ENCODE measurements around the gene HS6ST2. TPM values are rescaled to one million over a fixed set of nuclear protein-coding genes. Genes with fewer than 3 reads are reported as not detected.

The HS6ST2 gene
- total RNA-seq, 1 experiment from 2014 or later, result 8.1 TPM

DNA sequence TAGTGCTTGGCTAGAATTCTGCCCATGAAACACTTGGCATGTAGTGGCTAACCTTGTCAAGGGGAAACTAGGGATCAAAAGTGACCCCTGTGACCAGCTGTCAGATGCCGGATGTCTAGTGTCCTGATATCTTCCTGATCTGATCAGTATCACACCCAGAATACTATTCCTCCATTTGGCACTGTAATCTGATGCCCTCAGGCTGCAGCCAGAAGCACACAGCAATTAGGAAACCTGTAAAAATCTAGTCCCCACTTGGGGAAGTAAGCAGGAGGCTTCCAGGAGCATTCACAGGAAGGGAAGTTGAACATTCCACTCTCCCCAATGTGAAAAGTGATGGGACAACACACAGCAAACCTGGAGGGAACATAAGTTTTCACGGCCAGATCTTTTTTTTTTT lies 125.1 kb downstream of the HS6ST2 start:
- CTCF ChIA-PET, result no interaction called here
- H3K27ac Mint-ChIP-seq, result no peak overlapping the region
- H3K27me3 Mint-ChIP-seq (ENCODE audit: low read depth), result no peaks in the 10 kb centered on the region
- DNase-seq (ENCODE audit: low spot score) (no peak), ATAC-seq (no peak)
- TF ChIP-seq GABPB1 (CRISPR knock-in tag; IDR thresholded peaks at IDR 0.05), result no peak
- TF ChIP-seq ZNF396 (CRISPR knock-in tag; IDR thresholded peaks at IDR 0.05; ENCODE audit: borderline replicate concordance), result no peak
- TF ChIP-seq TEAD1 (CRISPR knock-in tag; IDR thresholded peaks at IDR 0.05), result no peak
- TF ChIP-seq ZNF671 (CRISPR knock-in tag; IDR thresholded peaks at IDR 0.05), result no peak
- no peak for TF ChIP-seq ZNF512 (CRISPR knock-in tag; IDR thresholded peaks at IDR 0.05; ENCODE audit: borderline replicate concordance)
- TF ChIP-seq ELF4 (CRISPR knock-in tag; IDR thresholded peaks at IDR 0.05; ENCODE audit: low read depth), result no peak
- TF ChIP-seq, protein P1, sequence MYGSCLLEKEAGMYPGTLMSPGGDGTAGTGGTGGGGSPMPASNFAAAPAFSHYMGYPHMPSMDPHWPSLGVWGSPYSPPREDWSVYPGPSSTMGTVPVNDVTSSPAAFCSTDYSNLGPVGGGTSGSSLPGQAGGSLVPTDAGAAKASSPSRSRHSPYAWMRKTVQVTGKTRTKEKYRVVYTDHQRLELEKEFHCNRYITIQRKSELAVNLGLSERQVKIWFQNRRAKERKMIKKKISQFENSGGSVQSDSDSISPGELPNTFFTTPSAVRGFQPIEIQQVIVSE (CRISPR knock-in tag; IDR thresholded peaks at IDR 0.05; ENCODE audit: borderline replicate concordance), result no peak
- TF ChIP-seq FOXK1 (CRISPR knock-in tag; IDR thresholded peaks at IDR 0.05), result no peak
- TF ChIP-seq ZBTB43 (CRISPR knock-in tag; IDR thresholded peaks at IDR 0.05), result no peak
- no peak for TF ChIP-seq ZNF232 (CRISPR knock-in tag; IDR thresholded peaks at IDR 0.05)
- no peak for TF ChIP-seq MLX (CRISPR knock-in tag; IDR thresholded peaks at IDR 0.05)
- TF ChIP-seq, protein P2, sequence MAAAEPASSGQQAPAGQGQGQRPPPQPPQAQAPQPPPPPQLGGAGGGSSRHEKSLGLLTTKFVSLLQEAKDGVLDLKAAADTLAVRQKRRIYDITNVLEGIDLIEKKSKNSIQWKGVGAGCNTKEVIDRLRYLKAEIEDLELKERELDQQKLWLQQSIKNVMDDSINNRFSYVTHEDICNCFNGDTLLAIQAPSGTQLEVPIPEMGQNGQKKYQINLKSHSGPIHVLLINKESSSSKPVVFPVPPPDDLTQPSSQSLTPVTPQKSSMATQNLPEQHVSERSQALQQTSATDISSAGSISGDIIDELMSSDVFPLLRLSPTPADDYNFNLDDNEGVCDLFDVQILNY (CRISPR knock-in tag; IDR thresholded peaks at IDR 0.05), result no peak
- TF ChIP-seq, protein P3, sequence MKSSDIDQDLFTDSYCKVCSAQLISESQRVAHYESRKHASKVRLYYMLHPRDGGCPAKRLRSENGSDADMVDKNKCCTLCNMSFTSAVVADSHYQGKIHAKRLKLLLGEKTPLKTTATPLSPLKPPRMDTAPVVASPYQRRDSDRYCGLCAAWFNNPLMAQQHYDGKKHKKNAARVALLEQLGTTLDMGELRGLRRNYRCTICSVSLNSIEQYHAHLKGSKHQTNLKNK (CRISPR knock-in tag; IDR thresholded peaks at IDR 0.05), result no peak
- no peak for TF ChIP-seq TEAD4 (CRISPR knock-in tag; IDR thresholded peaks at IDR 0.05)
- no peak for TF ChIP-seq ZNF317 (CRISPR knock-in tag; IDR thresholded peaks at IDR 0.05; ENCODE audit: borderline replicate concordance, low read depth)
- TF ChIP-seq, protein P4, sequence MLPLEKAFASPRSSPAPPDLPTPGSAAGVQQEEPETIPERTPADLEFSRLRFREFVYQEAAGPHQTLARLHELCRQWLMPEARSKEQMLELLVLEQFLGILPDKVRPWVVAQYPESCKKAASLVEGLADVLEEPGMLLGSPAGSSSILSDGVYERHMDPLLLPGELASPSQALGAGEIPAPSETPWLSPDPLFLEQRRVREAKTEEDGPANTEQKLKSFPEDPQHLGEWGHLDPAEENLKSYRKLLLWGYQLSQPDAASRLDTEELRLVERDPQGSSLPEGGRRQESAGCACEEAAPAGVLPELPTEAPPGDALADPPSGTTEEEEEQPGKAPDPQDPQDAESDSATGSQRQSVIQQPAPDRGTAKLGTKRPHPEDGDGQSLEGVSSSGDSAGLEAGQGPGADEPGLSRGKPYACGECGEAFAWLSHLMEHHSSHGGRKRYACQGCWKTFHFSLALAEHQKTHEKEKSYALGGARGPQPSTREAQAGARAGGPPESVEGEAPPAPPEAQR (CRISPR knock-in tag; IDR thresholded peaks at IDR 0.05), result no peak
- TF ChIP-seq NFATC4 (CRISPR knock-in tag; IDR thresholded peaks at IDR 0.05), result no peak
- TF ChIP-seq, protein P5, sequence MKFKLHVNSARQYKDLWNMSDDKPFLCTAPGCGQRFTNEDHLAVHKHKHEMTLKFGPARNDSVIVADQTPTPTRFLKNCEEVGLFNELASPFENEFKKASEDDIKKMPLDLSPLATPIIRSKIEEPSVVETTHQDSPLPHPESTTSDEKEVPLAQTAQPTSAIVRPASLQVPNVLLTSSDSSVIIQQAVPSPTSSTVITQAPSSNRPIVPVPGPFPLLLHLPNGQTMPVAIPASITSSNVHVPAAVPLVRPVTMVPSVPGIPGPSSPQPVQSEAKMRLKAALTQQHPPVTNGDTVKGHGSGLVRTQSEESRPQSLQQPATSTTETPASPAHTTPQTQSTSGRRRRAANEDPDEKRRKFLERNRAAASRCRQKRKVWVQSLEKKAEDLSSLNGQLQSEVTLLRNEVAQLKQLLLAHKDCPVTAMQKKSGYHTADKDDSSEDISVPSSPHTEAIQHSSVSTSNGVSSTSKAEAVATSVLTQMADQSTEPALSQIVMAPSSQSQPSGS (CRISPR knock-in tag; IDR thresholded peaks at IDR 0.05; ENCODE audit: borderline replicate concordance, low read depth), result no peak
- no peak for TF ChIP-seq EMX1 (CRISPR knock-in tag; IDR thresholded peaks at IDR 0.05)
- POLR2A ChIA-PET, result no interaction called here
- H3K4me1 Mint-ChIP-seq, result peaks cover 22% of the 10 kb centered on the region
- H3K9me3 Mint-ChIP-seq, result no peaks in the 10 kb centered on the region
- no peak overlapping the region for H3K4me3 Mint-ChIP-seq
- no peaks in the 10 kb centered on the region for H3K36me3 Mint-ChIP-seq

Measured in WTC11 (cell line).